AG09309 (cell line): ENCODE results near the gene ATAD3B.

ENCODE experiments used
- DNase-seq: peaks from one replicate; pipeline ENCODE4 v3.0.0-alpha.2; 2010; ENCODE audit warnings: low read depth
- H3K4me3 ChIP-seq: 2 replicates; pipeline ENCODE4 v1.5.1; 2011; ENCODE audit warnings: mild to moderate bottlenecking, low read depth, low read length, moderate library complexity; ENCODE audit not compliant: control insufficient read depth
- TF ChIP-seq, protein P1 (sequence below): IDR thresholded peaks from 2 replicates; pipeline ENCODE4 v1.5.1; 2011; ENCODE audit warnings: mild to moderate bottlenecking, low read depth, low read length, inconsistent platforms; ENCODE audit not compliant: insufficient read depth, control insufficient read depth; ENCODE audit errors: missing control alignments

The ATAD3B gene

DNA sequence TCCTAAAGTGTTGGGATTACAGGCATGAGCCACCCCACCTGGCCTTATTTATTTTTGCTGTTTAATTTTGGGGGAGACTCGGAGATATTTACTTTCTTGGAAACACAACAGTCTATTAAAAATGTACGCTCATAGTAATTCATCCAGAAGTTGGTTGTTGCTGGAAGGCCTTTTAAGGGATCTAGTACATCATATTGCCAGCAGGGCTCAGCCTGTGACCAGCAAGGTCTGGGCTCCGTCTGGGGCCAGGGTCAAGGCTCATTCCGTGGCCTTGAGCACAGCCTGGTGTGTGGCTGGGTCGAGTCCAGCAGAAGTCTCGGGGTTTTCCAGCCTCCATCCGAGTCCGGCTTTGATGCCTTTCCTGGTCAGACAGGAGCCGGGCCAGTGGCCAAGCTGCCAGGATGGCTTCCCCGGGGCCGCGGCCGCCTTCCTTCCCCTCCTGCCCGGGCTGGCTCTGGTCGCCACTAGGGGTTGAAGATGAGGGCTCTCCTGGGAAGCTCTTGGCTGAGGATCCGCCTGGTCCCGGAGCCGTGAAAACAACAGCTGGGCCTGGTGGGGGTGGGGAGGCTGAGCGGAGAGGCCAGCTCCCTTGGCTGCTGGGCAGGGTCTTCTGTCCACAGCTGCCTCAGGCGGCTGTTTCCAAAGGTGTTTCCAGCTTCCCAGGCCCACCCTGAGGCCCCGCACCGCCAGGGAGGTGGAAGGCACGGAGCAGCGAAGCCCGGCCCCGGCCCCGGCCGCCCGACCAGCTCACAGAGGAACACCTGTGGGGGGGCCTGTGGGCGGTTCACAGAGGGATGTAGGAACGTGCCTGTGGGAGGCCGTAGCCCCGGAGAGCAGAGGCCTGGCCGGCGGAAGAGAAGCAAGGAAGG lies 41.2 kb upstream of the ATAD3B start:
- TF ChIP-seq, protein P1, sequence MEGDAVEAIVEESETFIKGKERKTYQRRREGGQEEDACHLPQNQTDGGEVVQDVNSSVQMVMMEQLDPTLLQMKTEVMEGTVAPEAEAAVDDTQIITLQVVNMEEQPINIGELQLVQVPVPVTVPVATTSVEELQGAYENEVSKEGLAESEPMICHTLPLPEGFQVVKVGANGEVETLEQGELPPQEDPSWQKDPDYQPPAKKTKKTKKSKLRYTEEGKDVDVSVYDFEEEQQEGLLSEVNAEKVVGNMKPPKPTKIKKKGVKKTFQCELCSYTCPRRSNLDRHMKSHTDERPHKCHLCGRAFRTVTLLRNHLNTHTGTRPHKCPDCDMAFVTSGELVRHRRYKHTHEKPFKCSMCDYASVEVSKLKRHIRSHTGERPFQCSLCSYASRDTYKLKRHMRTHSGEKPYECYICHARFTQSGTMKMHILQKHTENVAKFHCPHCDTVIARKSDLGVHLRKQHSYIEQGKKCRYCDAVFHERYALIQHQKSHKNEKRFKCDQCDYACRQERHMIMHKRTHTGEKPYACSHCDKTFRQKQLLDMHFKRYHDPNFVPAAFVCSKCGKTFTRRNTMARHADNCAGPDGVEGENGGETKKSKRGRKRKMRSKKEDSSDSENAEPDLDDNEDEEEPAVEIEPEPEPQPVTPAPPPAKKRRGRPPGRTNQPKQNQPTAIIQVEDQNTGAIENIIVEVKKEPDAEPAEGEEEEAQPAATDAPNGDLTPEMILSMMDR = peak; percentile 21
- DNase-seq = no peak
- H3K4me3 ChIP-seq = no peak overlapping the region

DNA sequence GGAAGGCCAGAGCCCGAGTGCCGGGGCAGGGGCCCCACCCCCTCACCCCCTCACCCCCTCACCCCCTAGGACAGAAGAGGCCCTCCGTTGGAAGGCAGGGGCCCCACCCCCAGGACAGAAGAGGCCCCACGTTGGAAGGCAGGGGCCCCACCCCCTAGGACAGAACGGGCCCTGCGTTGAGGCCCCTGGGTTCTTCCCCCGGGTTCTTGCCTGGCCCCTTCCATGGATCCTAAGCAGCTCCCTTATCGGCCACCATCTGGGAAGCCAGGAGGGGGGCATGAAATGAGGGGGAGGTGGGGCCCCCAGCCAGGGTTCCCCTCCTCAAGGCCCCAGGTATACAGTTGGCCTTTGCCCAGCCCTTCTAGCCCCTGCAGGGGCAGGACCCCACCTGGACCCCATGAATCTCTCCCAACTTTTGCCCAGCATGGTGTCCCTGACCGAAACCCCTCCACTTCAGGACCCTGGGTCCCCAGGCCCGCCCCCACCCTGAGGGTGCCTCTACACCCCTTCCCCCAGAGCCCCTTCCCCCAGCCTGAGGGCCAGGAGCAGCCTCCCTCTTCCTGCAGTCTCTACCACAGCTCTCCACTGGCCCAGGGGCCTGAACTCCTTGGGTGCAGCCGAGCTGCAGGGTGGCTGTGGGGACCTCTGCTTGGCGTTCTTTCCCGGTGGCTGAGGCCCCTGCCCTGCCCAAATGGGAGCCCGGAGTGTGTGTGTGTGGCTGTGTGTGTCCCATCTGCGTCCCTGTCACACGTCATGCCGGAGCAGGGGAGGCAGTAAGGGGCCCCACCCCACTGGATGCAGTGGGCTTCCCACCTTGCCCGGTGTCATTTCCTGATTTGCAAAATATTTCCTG lies 40.3 kb upstream of the ATAD3B start:
- H3K4me3 ChIP-seq = no peak overlapping the region
- DNase-seq = no peak
- TF ChIP-seq, protein P1 = no peak

DNA sequence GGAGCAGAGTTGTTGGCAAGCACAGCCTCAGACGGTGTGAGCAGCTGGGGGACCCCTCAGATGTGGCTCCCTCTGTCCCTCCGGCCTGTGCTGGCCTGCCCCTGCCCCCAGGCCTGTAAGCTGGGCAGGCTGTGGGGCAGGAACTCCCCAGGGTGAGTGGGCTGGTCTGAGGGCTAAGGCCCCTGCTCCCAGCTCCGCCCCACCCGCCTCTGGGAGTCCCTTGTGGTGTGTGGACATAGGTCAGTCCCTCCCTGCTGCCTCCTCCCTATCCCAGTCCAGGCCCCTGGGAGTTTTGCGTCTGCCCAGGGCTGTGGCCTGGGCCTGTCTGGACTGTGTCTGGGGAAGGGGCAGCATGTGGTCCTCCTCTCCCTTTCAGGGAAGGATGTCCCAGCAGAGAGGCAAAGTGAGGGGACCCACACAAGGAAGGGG lies 39.7 kb upstream of the ATAD3B start:
- H3K4me3 ChIP-seq = no peak overlapping the region
- TF ChIP-seq, protein P1 = no peak

DNA sequence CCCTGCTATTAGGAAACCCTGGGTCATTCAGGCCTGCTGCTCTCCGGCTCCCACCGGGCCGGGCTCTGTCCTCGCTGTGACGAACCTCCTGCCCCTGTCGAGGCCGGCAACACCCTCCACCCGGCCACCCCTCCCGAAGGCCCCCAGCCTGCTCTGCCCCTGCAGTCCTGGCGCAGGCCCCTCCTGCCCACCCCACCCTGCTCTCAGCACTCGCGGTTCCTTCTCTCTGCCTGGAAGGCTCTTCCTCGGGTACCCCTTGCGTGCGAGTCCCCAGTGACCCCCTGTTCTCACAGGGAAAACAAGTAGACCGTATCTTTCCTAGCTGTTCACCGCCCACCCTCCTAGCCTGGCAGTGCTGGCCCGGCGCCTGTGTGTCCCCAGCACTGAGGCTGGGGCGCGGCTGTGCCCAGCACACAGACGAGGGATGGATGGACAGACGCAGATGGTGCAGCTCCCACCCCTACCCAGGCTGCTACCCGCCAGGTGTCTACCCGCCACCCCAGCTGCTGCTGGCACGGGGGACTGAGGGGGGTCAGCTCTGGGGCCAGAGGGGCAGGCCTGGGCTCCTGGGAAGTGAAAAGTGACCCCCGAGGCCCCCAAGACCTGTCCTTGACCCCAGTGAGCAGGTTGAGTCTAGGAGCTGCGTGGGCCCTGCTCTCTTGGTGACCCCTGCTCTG lies 39.2 kb upstream of the ATAD3B start:
- no peak for DNase-seq
- H3K4me3 ChIP-seq = no peak overlapping the region
- TF ChIP-seq, protein P1 = no peak

More for the DNA sequence above, 39.7 kb upstream of the ATAD3B start:
- DNase-seq = no peak

DNA sequence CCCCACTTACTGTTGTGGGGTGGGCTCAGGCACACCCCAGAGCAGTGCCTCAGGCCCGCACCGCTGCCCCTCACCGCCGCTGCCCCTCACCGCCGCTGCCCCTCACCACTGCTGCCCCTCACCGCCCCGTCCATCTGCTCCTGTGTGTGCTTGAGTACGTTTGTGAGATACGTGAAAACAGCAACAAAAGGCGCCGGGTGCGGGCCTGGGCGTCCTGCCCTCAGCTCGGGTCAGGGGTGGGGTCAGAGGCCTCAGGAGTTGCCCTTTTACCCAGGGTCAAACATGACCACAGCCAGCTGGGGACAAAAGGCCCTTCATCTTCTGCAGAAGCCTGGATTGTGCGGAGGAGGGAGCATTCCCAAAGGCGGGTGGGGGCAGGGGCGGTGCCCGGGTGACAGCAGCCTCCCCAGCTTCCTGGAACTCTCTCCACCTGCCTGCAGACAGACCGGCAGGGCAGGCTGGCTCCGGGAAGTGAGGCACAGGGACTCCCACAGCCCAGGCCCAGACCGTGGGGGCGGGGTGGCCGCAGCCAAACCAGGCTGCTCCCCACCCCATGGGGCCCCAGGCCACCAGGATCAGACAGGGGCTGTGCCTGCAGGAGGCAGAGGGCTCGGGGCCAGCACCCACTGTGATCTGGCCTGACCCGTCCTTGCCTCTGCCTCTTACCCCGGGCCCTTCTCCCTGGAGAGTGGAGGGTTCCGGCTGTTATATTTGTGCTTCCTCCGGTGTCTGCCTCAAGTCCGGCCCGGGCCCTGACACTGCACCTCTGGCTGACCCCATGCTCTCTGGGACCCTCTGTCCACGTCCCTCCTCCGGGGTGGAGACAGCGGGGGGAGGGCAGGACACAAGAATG lies 38.4 kb upstream of the ATAD3B start:
- H3K4me3 ChIP-seq = no peak overlapping the region

More for the DNA sequence above, 38.4 kb upstream of the ATAD3B start:
- TF ChIP-seq, protein P1 = no peak
- no peak for DNase-seq
